Measurements from ENCODE around the gene RBM14.
"Not testable (repeated sequence)": the region's sequence is repeated elsewhere in the genome, so short reads cannot be mapped to it uniquely, and the experiment has no call there.

The RBM14 gene

GRCh38 chr11:66638177-66639065 is 22.0 kb downstream of the RBM14 start, which contains the start of gene RBM4:
TSS of gene RBM4 (plus strand) at chr11:66638703. CDS start at chr11:66639712, 1,009 bp downstream.
- DNase-seq (ENCODE audit: insufficient read length, low spot score) (peak; percentile 75), FAIRE-seq (no peak)
- TF ChIP-seq CTCF (IDR thresholded peaks at IDR 0.05; ENCODE audit: insufficient read depth, missing control alignments): no peak

GRCh38 chr11:66639066-66639813 is 22.8 kb downstream of the RBM14 start:
- DNase-seq (ENCODE audit: insufficient read length, low spot score) (no peak), FAIRE-seq (no peak)
- no peak for TF ChIP-seq CTCF (IDR thresholded peaks at IDR 0.05; ENCODE audit: insufficient read depth, missing control alignments)

- FAIRE-seq; DNase-seq (ENCODE audit: insufficient read length, low spot score): not testable (repeated sequence)
These were observed 23.4 kb downstream of the RBM14 start for GRCh38 chr11:66639814-66640340.

- FAIRE-seq (no peak), DNase-seq (ENCODE audit: insufficient read length, low spot score) (no peak)
- no peak for TF ChIP-seq CTCF (IDR thresholded peaks at IDR 0.05; ENCODE audit: insufficient read depth, missing control alignments)
These were observed 25.4 kb downstream of the RBM14 start for GRCh38 chr11:66641834-66642233.

GRCh38 chr11:66643745-66644437 is 27.5 kb downstream of the RBM14 start:
- no peak for DNase-seq (ENCODE audit: insufficient read length, low spot score)
- TF ChIP-seq CTCF (IDR thresholded peaks at IDR 0.05; ENCODE audit: insufficient read depth, missing control alignments): no peak
- FAIRE-seq: no peak

- TF ChIP-seq CTCF (IDR thresholded peaks at IDR 0.05; ENCODE audit: insufficient read depth, missing control alignments): no peak
- DNase-seq (ENCODE audit: insufficient read length, low spot score): no peak
- FAIRE-seq: no peak
These were observed 30.4 kb downstream of the RBM14 start for GRCh38 chr11:66646828-66647227.

- DNase-seq (ENCODE audit: insufficient read length, low spot score) (no peak), FAIRE-seq (no peak)
- TF ChIP-seq CTCF (IDR thresholded peaks at IDR 0.05; ENCODE audit: insufficient read depth, missing control alignments): no peak
These were observed 33.5 kb downstream of the RBM14 start for GRCh38 chr11:66649903-66650302.
